Measurements from ENCODE around the gene LLGL2.
"Not testable (repeated sequence)": the region's sequence is repeated elsewhere in the genome, so short reads cannot be mapped to it uniquely, and the experiment has no call there.

Gene LLGL2

DNA sequence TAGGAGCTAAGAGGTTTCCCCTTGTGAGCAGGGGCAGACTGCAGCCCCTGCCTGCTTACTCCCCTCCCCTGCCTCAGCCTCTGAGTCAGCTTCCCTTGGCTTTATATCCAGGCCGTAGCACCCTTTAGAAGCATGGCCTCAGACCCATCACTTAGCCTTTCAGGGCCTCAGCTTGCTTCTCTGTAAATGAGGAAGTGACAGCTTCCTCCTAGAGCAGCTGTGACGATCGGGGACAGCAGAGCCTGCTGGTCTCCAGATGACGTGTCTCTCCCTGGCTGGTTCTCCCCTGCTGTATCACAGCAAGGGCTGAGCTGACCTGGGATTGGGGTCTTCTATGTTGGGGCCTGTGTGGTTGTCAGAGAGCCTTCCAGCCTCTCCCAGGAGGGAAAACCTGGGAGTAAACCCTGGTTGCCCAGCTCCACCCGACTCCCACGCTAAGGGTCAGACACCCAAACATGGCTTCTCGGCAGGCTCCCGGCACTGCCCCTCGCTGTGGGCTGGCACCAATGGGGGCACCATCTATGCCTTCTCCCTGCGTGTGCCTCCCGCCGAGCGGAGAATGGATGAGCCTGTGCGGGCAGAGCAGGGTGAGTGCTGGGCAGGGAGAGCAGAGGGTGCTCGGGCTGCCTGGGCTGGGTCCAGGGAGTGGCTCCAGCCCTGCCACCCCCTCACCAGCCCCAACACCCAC, 45.8 kb downstream of the LLGL2 start:
- DNase-seq (ENCODE audit: low spot score) = peak; percentile 54

DNA sequence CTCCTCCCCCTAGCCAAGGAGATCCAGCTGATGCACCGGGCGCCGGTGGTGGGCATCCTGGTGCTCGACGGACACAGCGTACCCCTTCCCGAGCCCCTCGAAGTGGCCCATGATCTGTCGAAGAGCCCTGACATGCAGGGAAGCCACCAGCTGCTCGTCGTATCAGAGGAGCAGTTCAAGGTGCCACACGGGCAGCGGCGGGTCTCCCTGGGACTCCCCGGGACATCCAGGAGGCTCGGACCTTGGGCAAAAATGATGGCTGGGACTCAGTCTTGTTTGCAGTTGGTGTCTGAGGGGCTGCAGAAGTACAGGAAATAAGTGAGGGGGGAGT, 46.4 kb downstream of the LLGL2 start:
- DNase-seq (ENCODE audit: low spot score) = no peak

DNA sequence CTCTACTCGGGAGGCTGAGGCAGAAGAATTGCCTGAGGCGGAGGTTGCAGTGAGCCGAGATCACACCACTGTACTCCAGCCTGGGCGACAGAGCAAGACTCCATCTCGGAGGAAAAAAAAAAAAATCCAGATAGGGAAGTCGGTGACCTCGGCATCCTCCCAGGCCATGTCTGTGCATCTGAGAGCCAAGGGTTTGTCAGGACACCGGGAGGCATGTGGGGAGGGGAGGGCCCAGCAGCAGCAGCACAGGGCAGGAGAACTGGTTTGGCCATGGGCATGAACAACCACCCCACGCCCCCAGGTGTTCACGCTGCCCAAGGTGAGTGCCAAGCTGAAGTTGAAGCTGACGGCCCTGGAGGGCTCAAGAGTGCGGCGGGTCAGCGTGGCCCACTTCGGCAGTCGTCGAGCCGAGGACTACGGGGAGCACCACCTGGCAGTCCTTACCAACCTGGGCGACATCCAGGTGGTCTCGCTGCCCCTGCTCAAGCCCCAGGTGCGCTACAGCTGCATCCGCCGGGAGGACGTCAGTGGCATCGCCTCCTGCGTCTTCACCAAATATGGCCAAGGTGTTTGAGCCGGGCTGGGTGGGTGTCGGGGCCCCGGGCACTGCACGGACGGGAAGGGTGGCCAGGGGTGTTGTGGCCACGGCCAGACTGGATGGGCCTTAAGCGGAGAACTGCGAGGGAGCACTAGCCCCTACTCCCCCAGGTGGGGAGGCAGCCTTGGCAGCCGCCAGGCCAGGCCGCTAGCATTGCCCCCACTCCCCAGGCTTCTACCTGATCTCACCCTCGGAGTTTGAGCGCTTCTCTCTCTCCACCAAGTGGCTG, 47.4 kb downstream of the LLGL2 start:
- no peak for DNase-seq (ENCODE audit: low spot score)

DNA sequence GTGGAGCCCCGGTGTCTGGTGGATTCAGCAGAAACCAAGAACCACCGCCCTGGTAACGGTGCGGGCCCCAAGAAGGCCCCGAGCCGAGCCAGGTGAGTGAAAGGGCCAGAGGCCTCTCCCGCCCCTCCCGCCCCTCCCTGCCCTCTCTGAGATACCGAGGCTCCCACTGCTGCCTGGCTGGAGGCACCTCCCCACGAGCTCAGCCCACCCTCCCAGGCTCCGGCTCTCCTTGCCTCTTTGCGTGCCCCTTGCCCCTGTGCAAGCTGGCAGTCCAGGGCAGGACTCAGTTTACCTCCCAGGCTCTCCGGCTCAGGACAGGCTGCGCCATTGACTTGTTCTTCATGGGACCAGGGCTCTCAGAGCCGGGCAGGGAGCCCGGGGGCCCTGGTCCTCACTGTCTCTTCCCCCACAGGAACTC, 48.1 kb downstream of the LLGL2 start:
- DNase-seq (ENCODE audit: low spot score) = no peak

DNA sequence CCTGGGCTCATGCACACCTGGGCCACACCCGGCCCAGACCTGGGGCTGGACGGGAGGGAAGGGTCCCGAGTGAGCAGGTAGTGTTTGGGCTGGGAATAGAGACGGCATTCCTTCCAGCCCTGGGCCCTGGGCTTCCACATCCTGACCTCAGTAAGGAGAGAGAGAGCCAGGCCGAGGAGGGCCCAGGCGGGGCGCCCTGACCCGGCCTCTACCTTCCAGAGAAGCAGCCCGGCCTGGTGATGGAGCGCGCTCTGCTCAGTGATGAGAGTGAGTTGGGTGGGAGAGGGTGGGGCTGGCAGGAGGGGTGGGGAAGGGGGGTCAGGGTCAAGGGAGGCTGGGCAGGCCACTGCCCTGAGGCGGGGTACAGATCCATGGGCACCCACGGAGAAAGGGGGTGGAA, 48.5 kb downstream of the LLGL2 start:
- no peak for DNase-seq (ENCODE audit: low spot score)

DNA sequence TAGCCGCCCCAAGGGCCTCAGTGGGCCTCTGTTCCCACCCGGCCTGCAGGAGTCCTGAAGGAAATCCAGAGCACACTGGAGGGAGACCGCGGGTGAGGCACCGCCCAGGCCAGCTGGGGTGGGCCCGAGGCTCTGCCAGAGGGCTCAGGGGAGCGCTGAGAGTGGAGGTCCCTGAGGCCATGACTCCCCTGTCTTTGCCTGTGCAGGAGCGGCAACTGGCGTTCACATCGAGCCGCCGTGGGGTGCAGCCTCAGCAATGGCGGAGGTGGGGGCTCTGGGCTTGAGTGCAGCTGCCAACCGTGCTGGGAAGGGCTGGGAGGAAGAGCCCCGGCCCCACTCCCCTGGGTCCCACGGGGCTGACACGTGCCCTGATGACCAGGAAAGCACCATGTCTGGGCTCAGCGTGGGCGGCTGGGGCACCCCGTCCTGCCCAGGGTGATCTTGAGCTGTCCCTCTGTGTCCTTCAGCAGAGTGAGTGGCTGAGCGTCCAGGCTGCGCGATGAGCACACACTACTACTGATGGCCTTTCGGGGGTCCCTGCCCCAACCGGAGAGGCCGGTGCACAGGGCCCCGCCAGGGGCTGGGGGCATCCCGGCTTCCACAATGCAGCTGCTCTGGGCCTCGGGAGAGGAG, 49.0 kb downstream of the LLGL2 start:
- DNase-seq (ENCODE audit: low spot score) = no peak

DNA sequence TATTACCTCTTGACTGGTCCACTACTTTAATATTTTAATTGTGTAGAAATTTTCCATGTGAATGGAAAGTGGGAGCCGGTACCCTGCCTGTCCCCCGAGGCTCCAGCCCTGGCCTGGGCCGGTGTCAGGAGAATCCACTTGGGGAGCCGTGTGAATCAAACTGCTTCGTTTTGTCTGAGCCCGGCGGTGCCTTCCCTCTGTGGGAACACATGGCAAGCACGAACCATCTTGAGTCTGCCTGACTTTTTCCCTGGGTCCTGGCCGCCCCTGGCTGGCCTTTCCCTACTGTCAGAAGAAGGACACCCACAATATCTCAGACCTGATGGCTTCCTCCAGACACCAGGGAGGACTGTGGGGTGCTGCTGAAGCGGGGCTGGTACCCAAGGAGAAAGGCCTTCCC, 49.7 kb downstream of the LLGL2 start:
- no peak for DNase-seq (ENCODE audit: low spot score)

DNA sequence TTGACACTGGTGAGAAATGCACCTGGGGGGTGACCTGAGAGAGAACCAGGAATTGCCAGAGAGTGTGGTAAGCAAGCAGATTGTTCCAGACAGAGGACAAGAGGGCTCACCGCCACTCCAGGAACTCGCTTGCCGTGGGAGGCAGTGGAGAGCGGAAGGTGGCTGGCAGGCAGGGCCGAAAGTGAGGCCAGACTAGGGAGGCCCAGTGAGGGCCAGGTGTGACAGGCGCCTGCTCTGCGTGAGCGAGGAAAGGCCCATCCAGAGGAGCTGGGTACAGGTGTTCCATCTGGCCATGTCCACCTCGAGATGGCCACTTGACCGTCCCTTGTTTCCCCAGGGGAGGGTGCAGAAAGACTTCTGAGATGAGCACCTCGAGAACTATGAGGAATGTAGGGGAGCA, 50.2 kb downstream of the LLGL2 start:
- DNase-seq (ENCODE audit: low spot score) = no peak

DNA sequence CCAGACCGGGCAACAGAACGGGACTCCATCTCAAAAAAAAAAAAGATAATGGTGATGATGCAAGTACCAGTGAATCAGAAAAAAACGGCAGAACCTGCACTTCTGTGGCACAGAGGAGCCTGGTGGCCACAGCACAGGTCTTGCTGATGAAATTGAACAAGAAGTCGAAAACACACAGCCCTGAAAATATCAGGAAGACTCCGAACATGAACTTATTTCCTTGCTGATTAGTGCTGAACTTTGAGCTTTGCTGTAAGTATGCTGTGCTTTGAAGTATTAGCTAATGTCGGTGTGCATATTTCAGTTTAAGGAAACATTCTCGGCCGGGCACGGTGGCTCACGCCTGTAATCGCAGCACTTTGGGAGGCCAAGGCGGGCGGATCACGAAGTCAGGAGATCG, 51.2 kb downstream of the LLGL2 start:
- no peak for DNase-seq (ENCODE audit: low spot score)

DNA sequence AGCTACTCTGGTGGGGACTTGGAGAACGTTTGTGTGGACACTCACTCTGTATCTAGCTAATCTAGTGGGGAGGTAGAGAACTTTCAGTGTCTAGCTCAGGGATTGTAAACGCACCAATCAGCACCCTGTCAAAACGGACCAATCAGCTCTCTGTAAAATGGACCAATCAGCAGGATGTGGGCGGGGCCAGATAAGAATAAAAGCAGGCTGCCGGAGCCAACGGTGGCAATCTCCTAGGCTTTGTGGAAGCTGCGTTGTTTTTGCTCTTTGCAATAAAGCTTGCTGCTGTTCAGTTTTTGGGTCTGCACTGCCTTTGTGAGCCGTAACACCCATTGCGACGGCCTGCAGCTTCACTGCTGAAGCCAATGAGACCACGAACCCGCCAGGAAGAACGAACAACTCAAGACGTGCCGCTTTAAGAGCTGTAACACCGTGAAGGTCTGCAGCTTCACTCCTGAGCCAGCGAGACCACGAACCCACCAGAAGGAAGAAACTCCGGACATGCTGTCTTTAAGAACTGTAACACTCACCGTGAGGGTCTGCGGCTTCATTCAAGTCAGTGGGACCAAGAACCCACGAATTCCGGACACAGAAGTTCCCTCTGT, 55.7 kb downstream of the LLGL2 start:
- not testable (repeated sequence) for DNase-seq (ENCODE audit: low spot score)

DNA sequence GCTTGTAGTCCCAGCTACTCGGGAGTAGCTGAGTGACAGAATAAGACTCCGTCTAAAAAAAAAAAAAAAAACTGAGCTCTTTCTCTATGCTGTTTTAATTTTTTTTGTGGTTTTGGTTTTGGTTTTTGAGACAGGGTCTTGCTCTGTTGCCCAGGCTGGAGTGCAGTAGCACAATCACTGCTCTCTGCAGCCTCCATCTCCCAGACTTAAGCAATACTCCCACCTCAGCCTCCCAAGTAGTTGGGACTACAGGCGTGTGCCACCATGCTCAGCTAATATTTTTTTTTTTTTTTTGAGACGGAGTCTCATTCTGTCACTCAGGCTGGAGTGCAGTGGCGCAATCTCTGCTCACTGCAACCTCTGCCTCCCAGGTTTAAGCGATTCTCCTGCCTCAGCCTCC, 57.7 kb downstream of the LLGL2 start:
- DNase-seq (ENCODE audit: low spot score) = not testable (repeated sequence)

DNA sequence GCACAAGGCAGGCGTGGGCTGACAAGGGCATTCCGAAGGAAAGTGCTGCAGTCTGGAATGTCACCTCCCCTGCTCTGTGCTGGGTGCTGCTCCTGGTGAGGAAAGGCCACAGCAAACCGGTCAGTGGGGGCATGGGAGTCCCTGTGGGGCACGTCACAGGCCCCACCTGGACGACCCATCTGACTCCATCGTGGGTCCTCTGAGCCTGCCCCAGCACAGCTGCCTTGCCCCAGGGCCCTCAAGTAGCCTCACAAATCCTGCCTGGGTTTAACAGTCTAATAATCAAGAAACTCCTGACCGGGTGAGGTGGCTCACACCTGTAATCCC, 59.3 kb downstream of the LLGL2 start:
- DNase-seq (ENCODE audit: low spot score) = no peak

DNA sequence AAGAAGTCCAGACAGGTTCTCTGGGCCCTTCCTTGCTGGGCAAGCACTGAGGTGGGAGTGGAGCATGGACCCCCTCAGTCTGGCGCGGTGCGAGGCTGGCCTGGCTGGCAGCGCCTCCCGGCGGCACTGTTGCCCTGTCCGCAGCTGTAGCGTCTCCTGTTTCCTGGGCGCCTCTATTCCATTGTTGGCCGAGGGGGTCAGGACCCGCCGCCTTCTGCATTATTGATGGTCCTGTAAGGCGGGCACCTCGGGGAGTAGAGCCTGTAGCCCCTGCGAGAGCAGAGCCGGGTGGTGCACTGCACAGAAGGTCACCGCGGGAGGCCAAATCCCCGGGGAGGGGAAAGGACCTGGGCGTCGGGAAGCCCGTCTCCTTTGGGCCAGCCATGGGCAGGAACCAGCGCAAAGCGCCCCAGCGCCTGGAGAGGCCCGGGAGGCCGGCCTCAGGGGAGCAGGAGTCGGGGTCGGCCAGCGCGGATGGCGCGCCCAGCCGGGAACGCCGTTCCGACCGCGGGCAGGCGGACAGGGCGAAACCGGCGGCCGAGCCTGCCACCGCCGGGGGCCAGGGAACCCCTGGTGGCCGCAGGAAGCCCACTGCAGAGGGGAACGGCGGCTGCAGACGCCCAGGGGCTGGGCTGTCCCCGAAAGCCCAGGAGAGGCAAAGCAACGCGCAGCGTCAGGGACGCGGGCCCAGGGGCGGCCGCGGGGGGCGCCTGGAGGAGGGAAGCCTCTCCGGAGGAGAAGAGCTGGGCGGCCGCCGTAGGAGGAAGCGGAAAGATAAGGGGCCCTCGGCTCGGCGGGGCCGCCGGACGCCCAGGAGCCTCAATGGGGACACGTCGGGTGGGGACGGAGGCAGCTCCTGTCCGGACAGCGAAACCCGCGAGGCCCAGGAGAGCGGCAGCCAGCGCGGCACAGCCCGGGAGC, 62.4 kb downstream of the LLGL2 start, which contains the start of gene MYO15B:
Gene MYO15B (plus strand): TSS at position 126 of the 921 bp plus-strand sequence. CDS start 258 bp downstream, at position 384.
- peak; percentile 64 for DNase-seq (ENCODE audit: low spot score)

DNA sequence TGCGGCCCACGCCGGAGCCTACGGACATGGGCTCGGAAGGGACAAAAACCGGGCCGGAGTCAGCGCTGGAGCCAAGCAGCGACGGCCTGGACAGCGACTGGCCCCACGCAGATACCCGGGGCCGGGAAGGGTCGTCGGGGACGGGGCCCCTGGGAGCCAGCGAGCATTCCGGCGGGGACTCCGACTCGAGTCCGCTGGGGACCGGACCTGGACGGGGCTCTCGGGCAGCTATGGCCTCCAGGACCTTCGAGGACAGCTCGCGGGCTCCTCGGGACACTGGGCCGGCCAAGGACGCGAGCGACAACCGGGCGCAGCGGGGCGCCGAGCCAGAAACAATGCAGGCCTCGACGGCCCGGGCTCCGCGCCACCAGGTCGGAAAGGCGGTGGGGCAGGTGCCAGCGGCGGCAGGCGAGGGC, 63.1 kb downstream of the LLGL2 start:
- DNase-seq (ENCODE audit: low spot score) = peak; percentile 38

DNA sequence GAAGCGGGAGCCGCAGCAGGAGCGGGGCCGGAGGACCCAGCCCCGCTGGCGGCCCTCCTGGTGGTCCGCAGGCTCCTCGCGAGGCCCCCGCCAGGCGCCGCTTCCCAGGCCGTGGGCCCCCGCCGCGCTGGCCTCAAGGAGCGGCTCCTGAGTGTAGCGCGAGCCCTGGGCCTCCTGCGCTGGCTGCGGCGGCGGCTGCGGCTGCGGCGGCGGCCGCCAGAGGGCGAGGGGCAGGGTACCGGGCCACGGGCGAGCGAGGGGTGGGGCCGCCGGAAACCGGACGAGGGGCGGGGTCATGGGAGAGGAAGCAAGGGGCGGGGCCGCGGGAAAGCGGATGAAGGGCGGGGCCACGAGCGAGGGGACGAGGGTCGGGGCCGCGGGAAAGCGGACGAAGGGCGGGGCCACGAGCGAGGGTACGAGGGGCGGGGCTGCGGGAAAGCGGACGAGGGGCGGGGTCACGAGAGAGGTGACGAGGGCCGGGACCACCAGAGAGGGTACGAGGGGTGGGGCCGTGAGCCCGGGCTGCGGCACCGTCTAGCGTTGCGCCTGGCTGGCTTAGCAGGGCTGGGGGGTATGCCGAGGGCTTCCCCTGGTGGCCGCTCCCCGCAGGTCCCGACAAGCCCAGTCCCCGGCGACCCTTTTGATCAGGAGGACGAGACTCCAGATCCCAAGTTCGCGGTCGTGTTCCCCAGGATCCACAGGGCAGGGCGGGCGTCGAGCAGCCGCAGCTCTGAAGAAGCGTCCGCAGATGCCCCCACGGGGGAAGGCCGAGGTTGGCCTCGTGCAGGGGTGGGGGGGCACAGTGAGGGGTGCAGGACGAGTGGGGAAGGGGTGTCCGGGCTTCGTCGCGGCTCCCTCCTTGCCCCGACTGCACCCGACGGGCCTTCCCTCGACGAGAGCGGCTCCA, 63.8 kb downstream of the LLGL2 start:
- peak; percentile 89 for DNase-seq (ENCODE audit: low spot score)

DNA sequence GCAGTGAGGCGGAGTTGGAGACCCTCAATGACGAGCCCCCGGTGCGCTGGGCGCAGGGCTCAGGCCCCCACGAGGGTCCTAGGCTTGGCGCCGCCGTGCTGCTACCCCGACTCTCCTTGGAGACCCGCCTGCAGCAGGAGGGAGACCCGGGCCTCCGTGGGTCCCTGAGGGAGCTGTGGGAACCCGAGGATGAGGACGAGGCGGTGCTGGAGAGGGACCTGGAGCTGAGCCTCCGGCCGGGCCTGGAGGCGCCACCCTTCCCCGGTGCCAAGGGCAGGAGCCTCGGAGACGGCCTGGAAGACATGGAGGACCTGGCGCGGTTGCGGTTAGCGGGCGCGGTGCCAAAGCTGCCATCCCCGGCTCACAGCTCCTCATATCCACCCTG, 64.4 kb downstream of the LLGL2 start:
- DNase-seq (ENCODE audit: low spot score) = peak; percentile 14

DNA sequence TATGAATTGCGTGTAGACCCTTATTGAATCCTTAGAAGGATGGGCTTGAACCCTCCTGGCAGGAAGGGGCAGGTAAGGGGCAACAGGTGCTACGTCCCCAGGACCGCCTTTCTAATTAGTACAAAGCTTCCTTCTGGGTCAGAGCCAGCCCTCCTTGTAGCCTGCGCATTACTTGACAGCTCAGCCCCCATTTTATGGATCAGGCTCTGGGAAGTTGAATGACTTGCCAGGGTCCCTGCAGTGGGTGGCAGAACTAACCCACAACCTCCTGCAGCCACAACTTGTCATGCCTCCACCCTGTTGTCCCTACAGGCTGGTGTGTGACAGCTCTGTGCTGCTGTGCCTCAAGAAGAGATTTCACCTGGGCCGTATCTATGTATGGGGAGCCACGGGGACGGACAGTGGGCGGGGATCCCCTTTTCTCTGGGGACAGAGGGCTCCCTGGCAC, 64.8 kb downstream of the LLGL2 start:
- DNase-seq (ENCODE audit: low spot score) = no peak

DNA sequence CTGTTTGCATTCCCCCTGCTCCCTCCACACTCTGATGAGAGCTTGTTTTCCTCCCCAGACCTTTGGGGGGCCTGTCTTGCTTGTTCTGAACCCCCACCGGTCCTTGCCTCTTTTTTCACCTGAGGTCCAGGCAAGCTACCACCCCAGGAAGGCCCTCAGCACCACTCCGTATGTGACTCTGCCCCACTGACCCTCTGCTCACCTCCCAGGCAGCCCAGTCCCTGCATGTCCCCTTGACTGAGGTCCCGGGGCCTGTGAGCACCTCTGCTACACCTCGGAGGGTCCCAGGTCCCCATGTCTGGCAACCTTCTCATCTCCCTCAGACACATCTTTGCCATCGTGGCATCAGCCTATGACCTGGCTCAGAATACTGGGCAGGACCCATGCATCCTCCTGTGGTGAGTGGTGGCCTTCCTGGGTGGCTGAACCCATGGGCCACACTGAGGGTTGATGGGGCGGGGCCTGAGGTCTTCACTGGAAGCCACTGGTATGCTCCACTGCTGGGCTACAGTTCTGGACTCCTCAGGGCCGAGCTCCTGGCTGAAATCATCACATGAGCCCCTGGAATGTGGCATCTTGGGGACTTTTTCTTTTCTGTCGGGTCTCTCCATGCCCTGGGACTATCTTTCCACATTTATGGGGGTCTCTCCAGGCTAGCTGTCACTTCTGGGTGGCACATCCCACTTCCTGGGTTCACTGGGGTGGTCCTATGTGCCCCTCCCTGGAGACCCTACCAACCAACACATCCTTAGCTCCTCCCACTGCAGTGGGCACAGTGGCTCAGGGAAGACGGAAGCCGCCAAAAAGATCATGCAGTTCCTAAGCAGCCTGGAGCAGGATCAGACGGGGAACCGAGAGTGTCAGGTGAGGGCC, 65.6 kb downstream of the LLGL2 start:
- DNase-seq (ENCODE audit: low spot score) = no peak

DNA sequence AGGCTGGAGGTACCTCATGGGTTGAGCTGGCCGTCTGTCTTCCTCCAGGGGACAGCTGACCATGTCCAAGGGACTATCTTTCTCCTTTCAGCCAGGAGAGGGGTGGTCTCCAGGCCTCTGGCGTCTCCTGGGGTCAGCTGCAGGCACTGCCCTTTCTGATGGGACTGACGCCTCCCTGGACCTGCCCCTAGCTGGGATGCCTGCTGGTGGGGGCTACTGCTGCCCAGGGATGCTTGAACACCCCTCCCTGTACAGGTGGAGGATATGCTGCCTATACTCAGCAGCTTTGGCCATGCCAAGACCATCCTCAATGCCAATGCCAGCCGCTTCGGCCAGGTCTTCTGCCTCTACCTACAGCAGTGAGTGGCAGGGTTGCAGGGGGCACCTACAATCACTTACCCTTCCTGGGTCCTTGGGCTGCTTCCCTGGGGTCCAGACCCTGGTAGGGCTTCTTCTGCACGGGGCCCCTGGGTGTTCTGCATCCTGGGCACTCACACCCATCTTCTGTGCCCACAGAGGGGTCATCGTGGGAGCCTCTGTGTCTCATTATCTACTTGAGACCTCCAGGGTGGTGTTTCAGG, 66.3 kb downstream of the LLGL2 start:
- no peak for DNase-seq (ENCODE audit: low spot score)
